RWPE2 (cell line): Measurements from ENCODE around the gene CCL17.

Experiments used
- ATAC-seq: fragments of 200-7000 bp; cut with Tn5 transposase; 3 replicates; pipeline ENCODE4 v1.9.1; 2021; ENCODE audit warnings: low read depth
- DNase-seq: peaks from one replicate; pipeline ENCODE4 v3.0.0-alpha.2; 2020; ENCODE audit warnings: low spot score
- H3K27ac ChIP-seq: fragments of 450-650 bp; 2 replicates; pipeline ENCODE4 v1.5.1; 2017; ENCODE audit warnings: mild to moderate bottlenecking; ENCODE audit not compliant: poor library complexity, severe bottlenecking
- H3K27me3 ChIP-seq: fragments of 250-450 bp; sonication (Bioruptor Pico); 2 replicates; pipeline ENCODE4 v1.5.1; 2021; ENCODE audit warnings: mild to moderate bottlenecking, moderate library complexity; ENCODE audit not compliant: insufficient read depth, poor library complexity, severe bottlenecking
- H3K36me3 ChIP-seq: fragments of 250-450 bp; sonication (Bioruptor Pico); 2 replicates; pipeline ENCODE4 v1.5.1; 2020; ENCODE audit warnings: low read depth, mild to moderate bottlenecking, moderate library complexity
- H3K4me1 ChIP-seq: fragments of 250-450 bp; sonication (Bioruptor Pico); 2 replicates; pipeline ENCODE4 v1.5.1; 2021; ENCODE audit warnings: mild to moderate bottlenecking, moderate library complexity; ENCODE audit not compliant: insufficient read depth, poor library complexity, severe bottlenecking
- H3K4me3 ChIP-seq: fragments of 250-450 bp; sonication (Bioruptor Pico); 2 replicates; pipeline ENCODE4 v1.5.1; 2021; ENCODE audit warnings: mild to moderate bottlenecking, moderate library complexity; ENCODE audit not compliant: severe bottlenecking
- H3K9me3 ChIP-seq: fragments of 250-450 bp; sonication (Bioruptor Pico); 2 replicates; pipeline ENCODE4 v1.5.1; 2021; ENCODE audit warnings: mild to moderate bottlenecking, moderate library complexity; ENCODE audit not compliant: severe bottlenecking
- TF ChIP-seq, protein P1 (sequence below): fragments of 450-650 bp; IDR thresholded peaks from one replicate; pipeline ENCODE4 v1.5.1; 2017; ENCODE audit warnings: mild to moderate bottlenecking, moderate library complexity; ENCODE audit not compliant: poor library complexity, severe bottlenecking

CCL17 gene

DNA sequence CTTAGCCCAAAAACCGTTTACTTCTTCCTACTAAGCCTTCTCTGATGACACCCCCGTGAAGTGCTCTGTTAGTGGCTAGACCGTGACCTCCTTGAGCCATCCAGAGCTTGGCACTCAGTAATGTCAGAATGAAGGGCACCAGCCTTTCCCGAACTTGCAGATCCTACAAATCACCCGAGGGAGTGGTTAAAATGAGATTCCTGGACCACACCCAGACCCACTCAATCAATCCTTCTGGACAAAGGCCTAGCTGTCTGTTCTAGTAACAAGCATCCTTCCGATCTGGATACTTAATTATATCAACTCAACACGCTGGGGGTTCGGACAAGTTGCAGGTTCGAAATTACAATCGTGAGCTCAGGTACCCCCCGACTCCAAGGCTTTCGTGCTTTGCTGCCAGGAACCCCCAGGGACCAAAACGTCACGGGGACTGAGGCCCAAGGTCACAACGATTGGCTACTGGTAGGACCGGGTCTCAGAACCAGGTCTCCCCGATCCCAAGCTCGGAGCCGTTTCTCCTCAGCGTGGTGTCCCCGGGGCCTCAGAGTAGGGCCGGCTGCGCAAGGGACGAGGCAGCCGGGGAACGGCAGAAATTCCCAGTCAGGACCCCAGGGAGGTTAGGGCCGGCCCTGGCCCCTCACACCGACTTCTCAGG lies 42.1 kb downstream of the CCL17 start:
- Histone ChIP-seq H3K4me3 (peak overlapping the region; percentile 86), H3K27ac (peak overlapping the region; percentile 60), H3K4me1 (peaks cover 2% of the 10 kb centered on the region), H3K36me3 (peaks cover 42% of the 10 kb centered on the region), H3K27me3 (no peaks in the 10 kb centered on the region), H3K9me3 (no peaks in the 10 kb centered on the region)
- no peak for DNase-seq
- ATAC-seq: peak; percentile 31
- TF ChIP-seq, protein P1, sequence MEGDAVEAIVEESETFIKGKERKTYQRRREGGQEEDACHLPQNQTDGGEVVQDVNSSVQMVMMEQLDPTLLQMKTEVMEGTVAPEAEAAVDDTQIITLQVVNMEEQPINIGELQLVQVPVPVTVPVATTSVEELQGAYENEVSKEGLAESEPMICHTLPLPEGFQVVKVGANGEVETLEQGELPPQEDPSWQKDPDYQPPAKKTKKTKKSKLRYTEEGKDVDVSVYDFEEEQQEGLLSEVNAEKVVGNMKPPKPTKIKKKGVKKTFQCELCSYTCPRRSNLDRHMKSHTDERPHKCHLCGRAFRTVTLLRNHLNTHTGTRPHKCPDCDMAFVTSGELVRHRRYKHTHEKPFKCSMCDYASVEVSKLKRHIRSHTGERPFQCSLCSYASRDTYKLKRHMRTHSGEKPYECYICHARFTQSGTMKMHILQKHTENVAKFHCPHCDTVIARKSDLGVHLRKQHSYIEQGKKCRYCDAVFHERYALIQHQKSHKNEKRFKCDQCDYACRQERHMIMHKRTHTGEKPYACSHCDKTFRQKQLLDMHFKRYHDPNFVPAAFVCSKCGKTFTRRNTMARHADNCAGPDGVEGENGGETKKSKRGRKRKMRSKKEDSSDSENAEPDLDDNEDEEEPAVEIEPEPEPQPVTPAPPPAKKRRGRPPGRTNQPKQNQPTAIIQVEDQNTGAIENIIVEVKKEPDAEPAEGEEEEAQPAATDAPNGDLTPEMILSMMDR: no peak

DNA sequence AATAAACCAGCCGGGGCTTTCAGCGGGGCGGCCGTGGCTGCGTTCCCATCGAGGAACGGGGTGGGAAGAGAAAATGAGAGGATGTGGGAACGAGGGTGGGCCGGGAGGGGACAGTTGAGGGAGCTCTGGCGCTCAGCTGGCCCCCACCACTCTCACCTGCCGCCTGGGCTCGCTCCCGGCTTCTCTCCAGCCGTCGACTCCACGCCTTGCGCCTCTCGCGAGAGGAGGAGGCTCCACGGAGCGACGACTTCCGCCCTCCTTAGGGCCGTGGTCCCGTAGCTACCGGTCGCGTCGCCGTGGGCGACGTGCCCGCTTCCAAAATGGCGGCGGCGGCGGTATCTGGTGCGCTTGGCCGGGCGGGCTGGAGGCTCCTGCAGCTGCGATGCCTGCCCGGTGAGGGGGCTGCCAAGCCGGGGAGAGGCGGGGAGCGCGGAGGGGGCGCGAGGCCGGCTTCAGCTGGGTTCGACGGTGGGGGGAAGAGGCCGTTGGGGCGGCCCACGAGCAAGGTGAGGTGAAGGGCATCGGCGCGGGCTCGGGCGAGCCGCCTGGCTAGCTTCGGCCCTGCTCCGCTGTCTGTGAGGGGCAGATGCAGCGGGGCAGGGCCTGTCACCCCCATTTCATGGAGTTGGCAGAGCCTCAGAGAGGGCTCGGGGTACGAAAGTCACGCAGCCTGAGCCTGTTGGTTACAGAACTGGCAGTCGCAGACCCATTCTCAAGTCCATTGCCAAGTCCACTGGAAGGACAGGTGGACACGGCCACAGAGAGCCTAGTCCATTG lies 42.8 kb downstream of the CCL17 start, which contains the start of the genes CIAPIN1 and COQ9:
Gene CIAPIN1 (minus strand): TSS at position 200 of the 777 bp plus-strand sequence. CDS start 6,457 bp downstream, outside the sequence.
Gene COQ9 (plus strand): TSS at position 294 of the 777 bp plus-strand sequence. CDS start 27 bp downstream, at position 321.
- peak; percentile 98 for ATAC-seq
- no peaks in the 10 kb centered on the region for H3K27me3 ChIP-seq
- peaks cover 2% of the 10 kb centered on the region for H3K4me1 ChIP-seq
- TF ChIP-seq, protein P1: no peak
- peak; percentile 95 for DNase-seq
- peaks cover 42% of the 10 kb centered on the region for H3K36me3 ChIP-seq
- peak within 1 kb of the TSS; percentile 60 for H3K27ac ChIP-seq
- H3K4me3 ChIP-seq: peak within 1 kb of the TSS; percentile 86
- H3K9me3 ChIP-seq: no peaks in the 10 kb centered on the region

DNA sequence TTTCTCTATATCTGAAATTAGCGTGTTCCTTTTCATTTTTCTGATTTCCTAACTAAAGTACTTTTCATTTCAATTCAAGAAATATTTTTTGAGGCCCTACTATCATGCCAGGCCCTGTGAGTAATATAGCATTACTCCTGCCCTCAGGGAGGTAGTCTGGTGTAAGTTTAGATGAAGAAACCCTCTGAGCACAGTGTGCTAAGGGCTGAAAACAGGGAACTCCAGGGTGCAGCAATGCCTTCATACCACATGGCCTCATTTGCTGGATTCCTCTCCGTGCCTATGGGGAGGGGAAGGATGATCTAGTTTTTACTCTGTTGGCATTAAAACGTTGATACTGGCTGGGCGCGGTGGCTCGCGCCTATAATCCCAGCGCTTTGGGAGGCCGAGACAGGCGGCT lies 47.5 kb downstream of the CCL17 start:
- TF ChIP-seq, protein P1: no peak
- no peaks in the 10 kb centered on the region for H3K4me1 ChIP-seq
- no peak for DNase-seq
- H3K4me3 ChIP-seq: no peak overlapping the region
- ATAC-seq: no peak
- H3K36me3 ChIP-seq: peaks cover 54% of the 10 kb centered on the region
- H3K27ac ChIP-seq: no peak overlapping the region
- H3K9me3 ChIP-seq: no peaks in the 10 kb centered on the region
- no peaks in the 10 kb centered on the region for H3K27me3 ChIP-seq

DNA sequence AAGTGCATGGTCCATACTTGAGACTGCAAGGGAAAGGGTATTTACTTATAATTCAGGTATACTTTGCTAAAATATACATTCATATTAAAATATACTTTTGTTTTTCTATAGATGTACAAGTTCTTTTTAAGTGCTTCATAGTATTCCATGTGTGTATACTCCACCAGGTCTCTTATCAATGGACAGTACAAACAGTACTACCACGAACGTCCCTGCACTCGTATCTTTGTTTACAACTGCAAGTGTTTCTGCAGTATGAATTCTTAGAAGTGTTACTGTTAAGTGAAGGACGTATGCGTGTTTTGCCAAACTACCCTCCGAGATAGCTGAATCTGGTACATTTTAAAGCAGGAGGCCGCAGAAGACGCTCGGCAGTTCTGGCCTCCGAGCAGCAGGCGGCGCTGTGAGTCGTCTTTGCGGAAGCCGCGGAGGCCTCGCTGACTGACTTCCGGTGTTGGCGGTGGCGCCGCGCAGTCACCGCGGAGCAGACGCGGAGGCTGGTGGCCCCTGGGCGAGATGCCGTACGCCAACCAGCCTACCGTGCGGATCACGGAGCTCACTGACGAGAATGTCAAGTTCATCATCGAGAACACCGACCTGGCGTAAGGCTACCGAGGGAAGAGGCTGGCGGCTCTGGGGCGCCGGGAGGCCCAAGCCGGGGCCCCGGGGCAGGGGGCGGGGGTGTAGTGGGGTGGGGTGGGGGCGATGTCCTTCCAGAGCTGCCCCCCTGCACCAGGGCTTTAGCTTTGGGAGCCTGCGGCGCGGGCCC lies 57.8 kb downstream of the CCL17 start, which contains the start of gene POLR2C:
Gene POLR2C (plus strand): TSS at position 471 of the 769 bp plus-strand sequence. CDS start 46 bp downstream, at position 517.
- Histone ChIP-seq H3K4me1 (no peaks in the 10 kb centered on the region), H3K4me3 (peak within 1 kb of the TSS; percentile 49), H3K9me3 (no peaks in the 10 kb centered on the region), H3K36me3 (peaks cover 62% of the 10 kb centered on the region), H3K27me3 (no peaks in the 10 kb centered on the region), H3K27ac (peak within 1 kb of the TSS; percentile 18)
- DNase-seq (peak; percentile 86), ATAC-seq (peak; percentile 90)
- TF ChIP-seq, protein P1: peak; percentile 96
